A673 (cell line): Measurements from ENCODE around the gene LVRN. TPM values are rescaled to one million over a fixed set of nuclear protein-coding genes. Genes with fewer than 3 reads are reported as not detected.

Source experiments
- BruUV-seq: library from RNA; stranded (reverse); fragments of 400-500 nt; replicated peaks from 2 replicates; lab custom pipeline; 2021; lab: Mats Ljungman, UMichigan
- CTCF ChIA-PET: fragments of 300-600 bp; sonication (Branson Sonifier 250); formaldehyde crosslinking; loops from one replicate; lab custom pipeline; 2022; ENCODE audit warnings: antibody characterized with exemption; lab: Charles Lee
- POLR2A ChIA-PET: fragments of 300-600 bp; sonication (Branson Sonifier 250); formaldehyde crosslinking; loops from one replicate; lab custom pipeline; 2022; ENCODE audit warnings: antibody characterized with exemption; ENCODE audit not compliant: low non-redundant PET; lab: Charles Lee
- DNase-seq: peaks from one replicate; pipeline ENCODE4 v3.0.0-alpha.2; 2015; ENCODE audit warnings: low spot score
- H3K27ac ChIP-seq: fragments of 200-600 bp; sonication (generic); 2 replicates; pipeline ENCODE4 v1.5.1; 2016; ENCODE audit warnings: mixed run types, low read depth, mild to moderate bottlenecking, mixed read lengths, antibody characterized with exemption, low read length; ENCODE audit not compliant: poor library complexity, severe bottlenecking
- H3K27me3 ChIP-seq: fragments of 200-600 bp; sonication (generic); replicated peaks from 2 replicates; pipeline ENCODE4 v1.6.1; 2017; ENCODE audit warnings: mixed run types, low read depth, mild to moderate bottlenecking, mixed read lengths, antibody characterized with exemption, low read length; ENCODE audit not compliant: insufficient read depth, poor library complexity
- H3K36me3 ChIP-seq: fragments of 200-600 bp; sonication (generic); 2 replicates; pipeline ENCODE4 v1.6.1; 2016; ENCODE audit warnings: mixed run types, mild to moderate bottlenecking, mixed read lengths, antibody characterized with exemption, low read length; ENCODE audit not compliant: insufficient read depth, poor library complexity, severe bottlenecking
- H3K4me1 ChIP-seq: fragments of 200-600 bp; sonication (generic); 2 replicates; pipeline ENCODE4 v1.6.1; 2017; ENCODE audit warnings: mixed run types, mild to moderate bottlenecking, mixed read lengths, antibody characterized with exemption, low read length; ENCODE audit not compliant: insufficient read depth, poor library complexity, severe bottlenecking
- H3K4me3 ChIP-seq: fragments of 200-600 bp; sonication (generic); 2 replicates; pipeline ENCODE4 v1.5.1; 2016; ENCODE audit warnings: low read depth, mixed run types, mild to moderate bottlenecking, mixed read lengths, low read length; ENCODE audit not compliant: poor library complexity, severe bottlenecking
- H3K9me3 ChIP-seq: fragments of 200-600 bp; sonication (generic); 2 replicates; pipeline ENCODE4 v1.6.1; 2016; ENCODE audit warnings: mixed run types, low read depth, mild to moderate bottlenecking, mixed read lengths, antibody characterized with exemption, low read length; ENCODE audit not compliant: poor library complexity, severe bottlenecking
- EZH2 ChIP-seq: fragments of 200-600 bp; sonication (generic); IDR thresholded peaks from 2 replicates; pipeline ENCODE4 v1.6.1; 2017; ENCODE audit warnings: borderline replicate concordance, low read depth, mild to moderate bottlenecking, mixed read lengths, antibody characterized with exemption, low read length; ENCODE audit not compliant: poor library complexity, severe bottlenecking
- intact Hi-C: fragments of 100-400 bp; cut with micrococcal nuclease; formaldehyde crosslinking; loops from one replicate; pipeline ENCODE4 v1.10.0; 2022; ENCODE audit not compliant: unreplicated experiment
- total RNA-seq: library from RNA; stranded (reverse); gene quantifications from 2 replicates; pipeline ENCODE4 v1.2.3, GENCODE V29; 2021
- TF ChIP-seq, protein P1 (sequence below): fragments of 300-800, 200-600 bp; sonication (generic); conservative IDR thresholded peaks from 2 replicates; pipeline ENCODE4 v1.5.1; 2017; ENCODE audit warnings: low read depth, mild to moderate bottlenecking, antibody characterized with exemption, low read length, moderate library complexity, mixed read lengths

LVRN gene
- total RNA-seq, 1 experiment from 2014 or later: not detected

GRCh38 chr5:115941051-115941675 is 21.1 kb upstream of the LVRN start:
- Histone ChIP-seq H3K27me3 (no peaks in the 10 kb centered on the region), H3K27ac (no peak overlapping the region), H3K4me1 (no peaks in the 10 kb centered on the region), H3K9me3 (no peaks in the 10 kb centered on the region), H3K36me3 (no peaks in the 10 kb centered on the region), H3K4me3 (no peak overlapping the region)
- ChIA-PET CTCF (no interaction called here), POLR2A (no interaction called here)
- no peak for DNase-seq
- TF ChIP-seq, protein P1, sequence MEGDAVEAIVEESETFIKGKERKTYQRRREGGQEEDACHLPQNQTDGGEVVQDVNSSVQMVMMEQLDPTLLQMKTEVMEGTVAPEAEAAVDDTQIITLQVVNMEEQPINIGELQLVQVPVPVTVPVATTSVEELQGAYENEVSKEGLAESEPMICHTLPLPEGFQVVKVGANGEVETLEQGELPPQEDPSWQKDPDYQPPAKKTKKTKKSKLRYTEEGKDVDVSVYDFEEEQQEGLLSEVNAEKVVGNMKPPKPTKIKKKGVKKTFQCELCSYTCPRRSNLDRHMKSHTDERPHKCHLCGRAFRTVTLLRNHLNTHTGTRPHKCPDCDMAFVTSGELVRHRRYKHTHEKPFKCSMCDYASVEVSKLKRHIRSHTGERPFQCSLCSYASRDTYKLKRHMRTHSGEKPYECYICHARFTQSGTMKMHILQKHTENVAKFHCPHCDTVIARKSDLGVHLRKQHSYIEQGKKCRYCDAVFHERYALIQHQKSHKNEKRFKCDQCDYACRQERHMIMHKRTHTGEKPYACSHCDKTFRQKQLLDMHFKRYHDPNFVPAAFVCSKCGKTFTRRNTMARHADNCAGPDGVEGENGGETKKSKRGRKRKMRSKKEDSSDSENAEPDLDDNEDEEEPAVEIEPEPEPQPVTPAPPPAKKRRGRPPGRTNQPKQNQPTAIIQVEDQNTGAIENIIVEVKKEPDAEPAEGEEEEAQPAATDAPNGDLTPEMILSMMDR: no peak
- TF ChIP-seq EZH2: no peak
- no TSS peak for BruUV-seq
- intact Hi-C loops: no loop called here

GRCh38 chr5:115944501-115944900 is 17.8 kb upstream of the LVRN start:
- Histone ChIP-seq H3K27ac (no peak overlapping the region), H3K4me3 (no peak overlapping the region), H3K9me3 (no peaks in the 10 kb centered on the region), H3K4me1 (no peaks in the 10 kb centered on the region), H3K36me3 (no peaks in the 10 kb centered on the region), H3K27me3 (no peaks in the 10 kb centered on the region)
- DNase-seq: no peak
- no TSS peak for BruUV-seq
- TF ChIP-seq, protein P1: no peak
- TF ChIP-seq EZH2: no peak
- ChIA-PET CTCF (no interaction called here), POLR2A (no interaction called here)
- intact Hi-C loops: no loop called here

- no TSS peak for BruUV-seq
- no peak for TF ChIP-seq EZH2
- TF ChIP-seq, protein P1: no peak
- CTCF ChIA-PET: no interaction called here
- Histone ChIP-seq H3K36me3 (no peaks in the 10 kb centered on the region), H3K4me1 (no peaks in the 10 kb centered on the region), H3K4me3 (no peak overlapping the region), H3K27ac (no peak overlapping the region), H3K9me3 (no peaks in the 10 kb centered on the region), H3K27me3 (no peaks in the 10 kb centered on the region)
- intact Hi-C loops: no loop called here
- POLR2A ChIA-PET: no interaction called here
- DNase-seq: no peak
Measured at GRCh38 chr5:115946655-115947054, 15.6 kb upstream of the LVRN start.
